EL (cell line): Measurements from ENCODE around the gene REST.

Source experiments
- DNase-seq: peaks from one replicate; pipeline ENCODE4 v3.0.0-alpha.2; 2016

Gene REST

GRCh38 chr4:56977321-56978012 is 69.8 kb downstream of the REST start, which contains the start of gene NOA1:
NOA1 (minus strand) TSS chr4:56977606; CDS start chr4:56977585, 21 bp downstream.
- peak; percentile 98 for DNase-seq

GRCh38 chr4:56978750-56979303 is 71.1 kb downstream of the REST start, which contains the start of gene POLR2B:
POLR2B (plus strand) TSS chr4:56978896; CDS start chr4:56978986, 90 bp downstream.
- DNase-seq, result peak; percentile 95

GRCh38 chr4:56979421-56980072 is 71.8 kb downstream of the REST start:
- DNase-seq, result peak; percentile 37

GRCh38 chr4:56981795-56982201 is 74.1 kb downstream of the REST start:
- DNase-seq, result peak; percentile 57

- DNase-seq, result no peak
Observed at GRCh38 chr4:56986192-56986591, 78.5 kb downstream of the REST start.

GRCh38 chr4:56986952-56987351 is 79.3 kb downstream of the REST start:
- no peak for DNase-seq

- DNase-seq, result peak; percentile 53
Observed at GRCh38 chr4:56990109-56990905, 82.6 kb downstream of the REST start.

- no peak for DNase-seq
Observed at GRCh38 chr4:56995525-56995924, 87.8 kb downstream of the REST start.

- no peak for DNase-seq
Observed at GRCh38 chr4:56999751-57000150, 92.1 kb downstream of the REST start.

GRCh38 chr4:57013543-57014120 is 105.9 kb downstream of the REST start:
- no peak for DNase-seq
